Measurements from ENCODE around the gene ID1. TPM values are rescaled to one million over a fixed set of nuclear protein-coding genes. Genes with fewer than 3 reads are reported as not detected.

Gene ID1
- total and polyA plus RNA-seq, 2 of the 13 experiments (the other 11 are each of a cell fraction or from before 2014, with no cell fraction given): 320 to 419 TPM

DNA sequence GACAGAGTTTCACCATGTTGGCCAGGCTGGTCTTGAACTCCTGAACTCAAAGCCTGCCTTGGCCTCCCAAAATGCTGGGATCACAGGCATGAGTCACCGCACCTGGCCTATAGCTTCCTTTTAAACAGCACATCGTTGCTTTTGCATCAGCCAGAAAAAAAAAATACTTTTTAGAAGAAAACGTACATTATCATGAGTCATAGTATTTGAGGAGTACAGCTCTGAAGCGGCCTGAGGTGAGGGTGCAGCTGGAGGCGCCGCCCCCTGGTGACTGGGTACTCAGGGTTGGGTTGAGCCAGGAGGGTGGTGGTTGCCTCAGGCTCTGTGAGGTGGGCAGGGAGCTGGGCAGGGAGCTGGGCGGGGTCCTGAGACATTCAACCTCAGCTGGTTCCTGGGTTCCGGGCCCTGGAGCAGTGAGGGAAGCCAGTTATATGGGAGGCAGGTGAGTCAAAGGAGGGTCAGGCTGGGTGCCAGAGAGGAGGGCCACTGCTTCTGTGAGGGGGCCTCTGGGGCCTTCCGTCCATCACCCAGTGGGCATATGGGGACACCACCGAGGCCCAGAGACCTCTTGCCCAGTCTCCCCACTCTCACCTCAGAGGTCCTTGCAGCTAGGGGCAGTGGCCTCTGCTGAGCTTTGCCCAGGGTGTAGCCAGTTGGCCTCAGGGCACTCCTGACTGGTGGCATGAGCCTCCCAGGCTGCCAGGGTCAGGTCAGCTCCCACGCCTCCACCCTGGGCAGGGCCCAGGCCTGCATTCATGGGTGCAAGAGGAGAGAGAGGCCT lies 11.7 kb upstream of the ID1 start (continued):
- TF ChIP-seq ZNF710 (CRISPR knock-in tag; IDR thresholded peaks at IDR 0.05; ENCODE audit: borderline replicate concordance) (no peak), HDAC1 (CRISPR knock-in tag; IDR thresholded peaks at IDR 0.05) (0 out of 2 replicates have a peak, but pooled peaks have one; percentile 14), KAT8 (CRISPR knock-in tag; IDR thresholded peaks at IDR 0.05) (0 out of 2 replicates have a peak, but pooled peaks have one; percentile 37), MZF1 (CRISPR knock-in tag; IDR thresholded peaks at IDR 0.05; ENCODE audit: borderline replicate concordance) (no peak; the same call in 1 of the 2 replicates), CBFB (CRISPR knock-in tag; IDR thresholded peaks at IDR 0.05) (peak; percentile 11; the same call in 1 of the 2 replicates), GABPA (IDR thresholded peaks at IDR 0.05; ENCODE audit: low read depth, low read length) (no peak), GABPA (CRISPR knock-in tag; IDR thresholded peaks at IDR 0.05; ENCODE audit: low read depth) (peak; percentile 25; the same call in 1 of the 2 replicates), RCOR2 (CRISPR knock-in tag; IDR thresholded peaks at IDR 0.05) (peak; percentile 74), SOX5 (CRISPR knock-in tag; IDR thresholded peaks at IDR 0.05; ENCODE audit: borderline replicate concordance) (peak; percentile 55; the same call in 1 of the 2 replicates), SSRP1 (CRISPR knock-in tag; IDR thresholded peaks at IDR 0.05) (peak; percentile 43; the same call in 1 of the 2 replicates), ZNF253 (CRISPR knock-in tag; IDR thresholded peaks at IDR 0.05; ENCODE audit: borderline replicate concordance) (no peak), HMGXB3 (CRISPR knock-in tag; IDR thresholded peaks at IDR 0.05; ENCODE audit: borderline replicate concordance) (peak; percentile 37; the same call in 1 of the 2 replicates), SIX4 (CRISPR knock-in tag; IDR thresholded peaks at IDR 0.05) (peak; percentile 24; the same call in 1 of the 2 replicates), FOSL1 (CRISPR knock-in tag; IDR thresholded peaks at IDR 0.05; ENCODE audit: borderline replicate concordance) (peak; percentile 80), ATF3 (CRISPR knock-in tag; IDR thresholded peaks at IDR 0.05) (peak; percentile 89), GFI1 (CRISPR knock-in tag; IDR thresholded peaks at IDR 0.05; ENCODE audit: borderline replicate concordance) (peak; percentile 33; the same call in 1 of the 2 replicates), ZSCAN25 (CRISPR knock-in tag; IDR thresholded peaks at IDR 0.05) (no peak), U2AF1 (optimal IDR thresholded peaks at IDR 0.05; ENCODE audit: low read depth, low read length) (no peak), ZSCAN5A (CRISPR knock-in tag; IDR thresholded peaks at IDR 0.05; ENCODE audit: borderline replicate concordance) (no peak)
- TF ChIP-seq, protein P1, sequence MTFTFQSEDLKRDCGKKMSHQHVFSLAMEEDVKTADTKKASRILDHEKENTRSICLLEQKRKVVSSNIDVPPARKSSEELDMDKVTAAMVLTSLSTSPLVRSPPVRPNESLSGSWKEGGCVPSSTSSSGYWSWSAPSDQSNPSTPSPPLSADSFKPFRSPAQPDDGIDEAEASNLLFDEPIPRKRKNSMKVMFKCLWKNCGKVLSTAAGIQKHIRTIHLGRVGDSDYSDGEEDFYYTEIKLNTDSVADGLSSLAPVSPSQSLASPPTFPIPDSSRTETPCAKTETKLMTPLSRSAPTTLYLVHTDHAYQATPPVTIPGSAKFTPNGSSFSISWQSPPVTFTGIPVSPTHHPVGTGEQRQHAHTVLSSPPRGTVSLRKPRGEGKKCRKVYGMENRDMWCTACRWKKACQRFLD (CRISPR knock-in tag; IDR thresholded peaks at IDR 0.05; ENCODE audit: borderline replicate concordance): no peak

Measured in HepG2 (cell line).